T-helper 1 cell (primary cell): ENCODE measurements around the gene SIX2.
"Not testable (repeated sequence)": the region's sequence is repeated elsewhere in the genome, so short reads cannot be mapped to it uniquely, and the experiment has no call there.

Source experiments
- DNase-seq, 5 donors: peaks; one replicate each; pipeline ENCODE4 v3.0.0-alpha.2; 2012 to 2020
- total RNA-seq, 4 donors: gene quantifications; one replicate each; lab custom pipeline; 2026; lab: John Stamatoyannopoulos, UW

Gene SIX2
- total RNA-seq, result 0 reads per million in 4 donors

GRCh38 chr2:45009303-45009927 is at the start of gene SIX2:
SIX2 (minus strand) TSS chr2:45009452; CDS start chr2:45009110, 342 bp downstream.
- no peak for DNase-seq

GRCh38 chr2:45055162-45055605 is 45.9 kb upstream of the SIX2 start:
- DNase-seq, result no peak

- no peak for DNase-seq
These were observed 44.7 kb upstream of the SIX2 start for GRCh38 chr2:45053966-45054365.

- DNase-seq, result no peak
These were observed 43.2 kb upstream of the SIX2 start for GRCh38 chr2:45052388-45052928.

GRCh38 chr2:45049569-45050336 is 40.5 kb upstream of the SIX2 start:
- no peak for DNase-seq

- no peak for DNase-seq
These were observed 38.0 kb upstream of the SIX2 start for GRCh38 chr2:45047301-45047700.

GRCh38 chr2:45046786-45047185 is 37.5 kb upstream of the SIX2 start:
- no peak for DNase-seq

- DNase-seq, result no peak
These were observed 36.5 kb upstream of the SIX2 start for GRCh38 chr2:45045706-45046105.

- DNase-seq, result no peak
These were observed 35.7 kb upstream of the SIX2 start for GRCh38 chr2:45044916-45045315.

- no peak for DNase-seq
These were observed 33.9 kb upstream of the SIX2 start for GRCh38 chr2:45043174-45043573.

GRCh38 chr2:45042401-45042800 is 33.1 kb upstream of the SIX2 start:
- no peak for DNase-seq

GRCh38 chr2:45040786-45041185 is 31.5 kb upstream of the SIX2 start:
- no peak for DNase-seq

GRCh38 chr2:45039804-45040203 is 30.6 kb upstream of the SIX2 start:
- DNase-seq, result not testable (repeated sequence)

- DNase-seq, result not testable (repeated sequence)
These were observed 29.6 kb upstream of the SIX2 start for GRCh38 chr2:45038861-45039260.

- DNase-seq, result no peak
These were observed 24.1 kb upstream of the SIX2 start for GRCh38 chr2:45033302-45033701.

- no peak for DNase-seq
These were observed 21.8 kb upstream of the SIX2 start for GRCh38 chr2:45031028-45031427.

- no peak for DNase-seq
These were observed 21.3 kb upstream of the SIX2 start for GRCh38 chr2:45030553-45030952.

- DNase-seq, result no peak
These were observed 20.0 kb upstream of the SIX2 start for GRCh38 chr2:45029215-45029614.

- no peak for DNase-seq
These were observed 19.0 kb upstream of the SIX2 start for GRCh38 chr2:45028276-45028675.

- no peak for DNase-seq
These were observed 17.7 kb upstream of the SIX2 start for GRCh38 chr2:45026924-45027450.

GRCh38 chr2:45024600-45025291 is 15.5 kb upstream of the SIX2 start:
- DNase-seq, result no peak

GRCh38 chr2:45024097-45024496 is 14.8 kb upstream of the SIX2 start:
- DNase-seq, result no peak

GRCh38 chr2:45020439-45020838 is 11.2 kb upstream of the SIX2 start:
- no peak for DNase-seq
